Vagina (tissue), 2 donors: Measurements from ENCODE around the gene SNX13. TPM values are rescaled to one million over a fixed set of nuclear protein-coding genes. Genes with fewer than 3 reads are reported as not detected.

ENCODE experiments used
- DNase-seq, 2 donors: peaks; one replicate each; pipeline ENCODE4 v3.0.0-alpha.2; 2017; ENCODE audit errors: extremely low spot score in 2 of 2
- H3K27ac ChIP-seq: fragments of 200-600 bp; sonication (generic); one replicate; pipeline ENCODE4 v1.5.1; 2019
- H3K27me3 ChIP-seq: fragments of 200-600 bp; sonication (generic); one replicate; pipeline ENCODE4 v1.5.1; 2019
- H3K36me3 ChIP-seq, 2 donors: fragments of 200-600 bp; sonication (generic); one replicate each; pipeline ENCODE4 v1.5.1; 2017 to 2019
- H3K4me1 ChIP-seq: fragments of 200-600 bp; sonication (generic); one replicate; pipeline ENCODE4 v1.5.1; 2019
- H3K4me3 ChIP-seq, 2 donors: fragments of 200-600 bp; sonication (generic); 1 replicate in 1 of 2; 2 replicates in 1 of 2; pipeline ENCODE4 v1.5.1; 2016 to 2019
- H3K9me3 ChIP-seq: fragments of 200-600 bp; sonication (generic); one replicate; pipeline ENCODE4 v1.5.1; 2019
- CTCF ChIP-seq, 3 experiments: fragments of 450-650 bp in 2 of 3; fragments of 200-600 bp in 1 of 3; sonication (generic) in 1 of 3; IDR thresholded peaks; one replicate each; pipeline ENCODE4 v1.5.1; 2017 to 2019; ENCODE audit warnings: antibody characterized with exemption in 3 of 3, mild to moderate bottlenecking in 2 of 3, moderate library complexity in 2 of 3
- POLR2A ChIP-seq, 2 donors: fragments of 450-650 bp; IDR thresholded peaks; one replicate each; pipeline ENCODE4 v1.6.1; 2017; ENCODE audit warnings: antibody characterized with exemption in 2 of 2, mild to moderate bottlenecking in 2 of 2, moderate library complexity in 2 of 2
- POLR2AphosphoS5 ChIP-seq, 2 donors: sonication (generic); formaldehyde crosslinking; IDR thresholded peaks; one replicate each; pipeline ENCODE4 v1.9.0; 2017; ENCODE audit warnings: antibody characterized with exemption in 2 of 2, mild to moderate bottlenecking in 2 of 2, low read depth in 1 of 2; ENCODE audit not compliant: insufficient read depth in 1 of 2
- intact Hi-C: fragments of 100-400 bp; cut with DNase I; formaldehyde crosslinking; loops from one replicate; pipeline ENCODE4 v1.15.1; 2023
- total RNA-seq: library from RNA; depleted of rRNA; stranded (reverse); fragments of >200 nt; gene quantifications from one replicate; pipeline ENCODE4 v1.2.3, GENCODE V29; 2016

SNX13 gene
- total RNA-seq, 1 donor from 2014 or later = 67.3 TPM

GRCh38 chr7:17934612-17935240 is 5.6 kb downstream of the SNX13 start:
- DNase-seq = no peak
- Histone ChIP-seq H3K4me1 (peaks cover 69% of the 10 kb centered on the region), H3K27ac (no peak overlapping the region), H3K4me3 (no peak overlapping the region), H3K27me3 (no peaks in the 10 kb centered on the region), H3K36me3 (no peaks in the 10 kb centered on the region), H3K9me3 (no peaks in the 10 kb centered on the region)
- no peak for TF ChIP-seq POLR2A (IDR thresholded peaks at IDR 0.05)
- TF ChIP-seq CTCF (IDR thresholded peaks at IDR 0.05) = no peak
- TF ChIP-seq POLR2AphosphoS5 (IDR thresholded peaks at IDR 0.05; ENCODE audit: insufficient read depth in 1 of 2, low read depth in 1 of 2) = no peak
- intact Hi-C loops = no loop called here

- H3K4me1 ChIP-seq = peaks cover 67% of the 10 kb centered on the region
- intact Hi-C loops = no loop called here
Measured at GRCh38 chr7:17934094-17934493, 6.2 kb downstream of the SNX13 start.

GRCh38 chr7:17932770-17933169 is 7.5 kb downstream of the SNX13 start:
- no peak overlapping the region for H3K27ac ChIP-seq
- H3K4me3 ChIP-seq = no peak overlapping the region
- TF ChIP-seq POLR2A (IDR thresholded peaks at IDR 0.05) = no peak
- TF ChIP-seq CTCF (IDR thresholded peaks at IDR 0.05) = no peak
- no peak for TF ChIP-seq POLR2AphosphoS5 (IDR thresholded peaks at IDR 0.05; ENCODE audit: insufficient read depth in 1 of 2, low read depth in 1 of 2)
- H3K9me3 ChIP-seq = no peaks in the 10 kb centered on the region
- no peak for DNase-seq
- H3K27me3 ChIP-seq = no peaks in the 10 kb centered on the region
- peaks cover 66% of the 10 kb centered on the region for H3K4me1 ChIP-seq
- H3K36me3 ChIP-seq = no peaks in the 10 kb centered on the region
- intact Hi-C loops = no loop called here

More at GRCh38 chr7:17934094-17934493, 6.2 kb downstream of the SNX13 start:
- Histone ChIP-seq H3K27ac (no peak overlapping the region), H3K4me3 (no peak overlapping the region), H3K36me3 (no peaks in the 10 kb centered on the region), H3K27me3 (no peaks in the 10 kb centered on the region), H3K9me3 (no peaks in the 10 kb centered on the region)
- TF ChIP-seq CTCF (IDR thresholded peaks at IDR 0.05) (no peak), POLR2AphosphoS5 (IDR thresholded peaks at IDR 0.05; ENCODE audit: insufficient read depth in 1 of 2, low read depth in 1 of 2) (no peak), POLR2A (IDR thresholded peaks at IDR 0.05) (no peak)
- DNase-seq = no peak

GRCh38 chr7:17931069-17931468 is 9.2 kb downstream of the SNX13 start:
- DNase-seq = no peak
- no peak overlapping the region for H3K4me3 ChIP-seq
- peaks cover 59% of the 10 kb centered on the region for H3K4me1 ChIP-seq
- H3K36me3 ChIP-seq = no peaks in the 10 kb centered on the region
- H3K27me3 ChIP-seq = no peaks in the 10 kb centered on the region
- intact Hi-C loops = no loop called here
- TF ChIP-seq POLR2AphosphoS5 (IDR thresholded peaks at IDR 0.05; ENCODE audit: insufficient read depth in 1 of 2, low read depth in 1 of 2) (no peak), POLR2A (IDR thresholded peaks at IDR 0.05) (no peak), CTCF (IDR thresholded peaks at IDR 0.05) (no peak)
- H3K27ac ChIP-seq = no peak overlapping the region
- no peaks in the 10 kb centered on the region for H3K9me3 ChIP-seq

GRCh38 chr7:17930546-17930945 is 9.7 kb downstream of the SNX13 start:
- TF ChIP-seq CTCF (IDR thresholded peaks at IDR 0.05) (no peak), POLR2AphosphoS5 (IDR thresholded peaks at IDR 0.05; ENCODE audit: insufficient read depth in 1 of 2, low read depth in 1 of 2) (no peak), POLR2A (IDR thresholded peaks at IDR 0.05) (no peak)
- DNase-seq = no peak
- no peaks in the 10 kb centered on the region for H3K36me3 ChIP-seq
- H3K27ac ChIP-seq = no peak overlapping the region
- no peaks in the 10 kb centered on the region for H3K9me3 ChIP-seq
- intact Hi-C loops = no loop called here
- H3K4me1 ChIP-seq = peaks cover 55% of the 10 kb centered on the region
- H3K4me3 ChIP-seq = no peak overlapping the region
- no peaks in the 10 kb centered on the region for H3K27me3 ChIP-seq
